ENCODE data around the gene NCLN.

- TF ChIP-seq POLR2AphosphoS5 (IDR thresholded peaks at IDR 0.05; ENCODE audit: borderline replicate concordance, low read depth, low read length) (no peak), EZH2 (IDR thresholded peaks at IDR 0.05) (no peak)
Observed at GRCh38 chr19:3179739-3180293, 5.9 kb upstream of the NCLN start.
